Osteocyte (in vitro differentiated cells): ENCODE measurements around the gene RPS21. TPM values are rescaled to one million over a fixed set of nuclear protein-coding genes. Genes with fewer than 3 reads are reported as not detected.

ENCODE experiments used
- DNase-seq: peaks from one replicate; pipeline ENCODE4 v3.0.0; 2021; ENCODE audit warnings: mixed read lengths; ENCODE audit not compliant: unreplicated experiment; ENCODE audit errors: extremely low spot score
- H3K27ac Mint-ChIP-seq: one replicate; pipeline ENCODE4 v1.8.0; 2021; ENCODE audit warnings: mild to moderate bottlenecking, mixed read lengths; ENCODE audit not compliant: unreplicated experiment
- H3K27me3 Mint-ChIP-seq: one replicate; pipeline ENCODE4 v1.8.0; 2021; ENCODE audit warnings: mixed read lengths; ENCODE audit not compliant: unreplicated experiment
- H3K36me3 Mint-ChIP-seq: one replicate; pipeline ENCODE4 v1.8.0; 2021; ENCODE audit warnings: mixed read lengths; ENCODE audit not compliant: unreplicated experiment
- H3K4me1 Mint-ChIP-seq: one replicate; pipeline ENCODE4 v1.8.0; 2021; ENCODE audit warnings: mixed read lengths; ENCODE audit not compliant: unreplicated experiment
- H3K4me3 Mint-ChIP-seq: one replicate; pipeline ENCODE4 v1.8.0; 2021; ENCODE audit warnings: mild to moderate bottlenecking, moderate library complexity, mixed read lengths; ENCODE audit not compliant: unreplicated experiment
- H3K9me3 Mint-ChIP-seq: one replicate; pipeline ENCODE4 v1.8.0; 2021; ENCODE audit warnings: mixed read lengths; ENCODE audit not compliant: unreplicated experiment
- total RNA-seq: library from RNA; stranded (reverse); gene quantifications from 2 replicates; pipeline ENCODE4 v1.2.1, GENCODE V29; 2021
- TF ChIP-seq, protein P1 (sequence below): fragments of 200-600 bp; sonication (generic); IDR thresholded peaks from 2 replicates; pipeline ENCODE4 v1.5.0; 2021; ENCODE audit warnings: antibody characterized with exemption, mild to moderate bottlenecking, moderate library complexity

RPS21 gene
- total RNA-seq, 1 donor from 2014 or later: 1,013 TPM

DNA sequence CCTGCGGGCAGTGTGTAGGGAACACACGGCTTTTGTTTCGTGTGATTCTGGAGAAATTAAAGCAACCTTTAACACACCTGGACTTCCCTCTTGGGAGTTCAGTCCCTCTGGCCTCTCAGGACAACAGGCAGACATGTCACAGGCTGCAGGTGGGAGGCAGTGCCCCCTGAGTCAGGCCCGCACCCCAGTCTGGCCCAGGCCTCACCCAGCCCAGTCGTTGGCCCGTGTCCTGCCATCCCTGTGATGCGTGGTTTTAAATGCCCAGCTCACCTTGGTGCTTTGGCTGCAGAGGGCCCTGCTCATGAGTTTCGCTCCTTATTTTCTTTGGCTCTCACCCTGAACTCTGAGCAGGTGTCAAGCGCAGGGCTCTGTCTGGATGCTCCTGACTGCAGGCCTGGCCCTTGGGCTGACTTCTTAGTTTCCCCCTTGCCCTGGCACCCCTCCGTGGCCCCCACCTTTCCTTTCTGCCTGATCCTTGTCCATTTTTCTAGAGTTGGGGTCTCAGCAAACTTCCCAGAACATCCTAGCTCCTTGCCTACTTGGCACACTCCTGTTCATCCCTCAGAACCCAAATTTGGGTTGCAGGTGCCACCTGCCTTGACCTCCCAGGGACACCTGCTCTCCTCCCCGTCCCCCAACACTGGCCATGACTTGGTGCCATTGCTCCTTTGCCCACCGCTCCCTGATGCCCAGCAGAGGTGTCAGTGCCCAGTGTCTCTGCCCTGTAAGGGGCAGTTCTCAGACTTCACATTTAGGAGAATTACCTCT lies 22.4 kb downstream of the RPS21 start:
- H3K4me3 Mint-ChIP-seq: no peak overlapping the region
- H3K9me3 Mint-ChIP-seq: no peaks in the 10 kb centered on the region
- DNase-seq: no peak
- TF ChIP-seq, protein P1, sequence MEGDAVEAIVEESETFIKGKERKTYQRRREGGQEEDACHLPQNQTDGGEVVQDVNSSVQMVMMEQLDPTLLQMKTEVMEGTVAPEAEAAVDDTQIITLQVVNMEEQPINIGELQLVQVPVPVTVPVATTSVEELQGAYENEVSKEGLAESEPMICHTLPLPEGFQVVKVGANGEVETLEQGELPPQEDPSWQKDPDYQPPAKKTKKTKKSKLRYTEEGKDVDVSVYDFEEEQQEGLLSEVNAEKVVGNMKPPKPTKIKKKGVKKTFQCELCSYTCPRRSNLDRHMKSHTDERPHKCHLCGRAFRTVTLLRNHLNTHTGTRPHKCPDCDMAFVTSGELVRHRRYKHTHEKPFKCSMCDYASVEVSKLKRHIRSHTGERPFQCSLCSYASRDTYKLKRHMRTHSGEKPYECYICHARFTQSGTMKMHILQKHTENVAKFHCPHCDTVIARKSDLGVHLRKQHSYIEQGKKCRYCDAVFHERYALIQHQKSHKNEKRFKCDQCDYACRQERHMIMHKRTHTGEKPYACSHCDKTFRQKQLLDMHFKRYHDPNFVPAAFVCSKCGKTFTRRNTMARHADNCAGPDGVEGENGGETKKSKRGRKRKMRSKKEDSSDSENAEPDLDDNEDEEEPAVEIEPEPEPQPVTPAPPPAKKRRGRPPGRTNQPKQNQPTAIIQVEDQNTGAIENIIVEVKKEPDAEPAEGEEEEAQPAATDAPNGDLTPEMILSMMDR: no peak
- H3K27me3 Mint-ChIP-seq: no peaks in the 10 kb centered on the region
- H3K4me1 Mint-ChIP-seq: peaks cover 19% of the 10 kb centered on the region
- no peak overlapping the region for H3K27ac Mint-ChIP-seq
- H3K36me3 Mint-ChIP-seq: no peaks in the 10 kb centered on the region

DNA sequence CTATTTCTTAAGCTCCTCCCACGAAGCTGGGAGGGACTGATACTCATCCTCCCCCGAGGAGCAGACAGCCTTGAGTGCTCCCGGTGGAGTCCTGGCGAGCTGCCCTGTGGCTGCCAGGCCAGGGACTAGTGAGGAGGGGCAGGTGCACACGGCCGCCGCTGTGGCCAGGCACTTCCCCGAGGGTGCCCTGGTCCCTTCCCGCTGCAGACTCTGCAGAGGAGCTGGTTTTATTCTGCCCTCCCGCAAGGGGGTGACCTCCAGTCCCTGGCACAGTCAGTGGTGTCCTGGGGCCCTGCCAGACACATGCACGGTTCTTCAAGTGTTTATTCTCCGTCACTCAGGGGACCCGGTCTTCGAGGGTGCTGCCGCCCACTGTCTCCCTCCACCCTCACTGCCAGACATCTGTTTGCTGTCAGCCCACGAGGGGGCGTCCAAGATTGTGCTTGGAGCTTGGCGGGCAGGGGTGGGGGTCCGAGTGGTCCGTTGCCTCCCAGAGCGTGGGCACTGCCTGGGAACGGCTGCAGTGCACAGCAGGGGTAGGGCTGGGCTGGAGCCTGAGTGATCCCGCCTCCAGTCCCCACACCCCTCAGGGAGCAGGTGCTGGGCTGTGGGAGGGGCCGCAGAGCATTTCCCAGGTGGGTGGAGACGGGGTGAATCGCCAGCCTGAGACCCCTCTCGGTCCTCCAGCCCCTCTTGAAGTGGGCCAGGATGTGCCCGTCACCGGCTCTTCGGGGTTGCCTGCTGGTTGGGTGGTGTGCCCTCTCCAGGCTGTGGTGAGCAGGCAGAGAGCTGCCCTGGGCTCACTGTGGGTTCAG lies 23.2 kb downstream of the RPS21 start:
- Mint-ChIP-seq H3K27ac (no peak overlapping the region), H3K4me3 (no peak overlapping the region), H3K4me1 (peaks cover 19% of the 10 kb centered on the region), H3K36me3 (no peaks in the 10 kb centered on the region), H3K27me3 (no peaks in the 10 kb centered on the region), H3K9me3 (no peaks in the 10 kb centered on the region)
- TF ChIP-seq, protein P1: peak; percentile 61
- no peak for DNase-seq

DNA sequence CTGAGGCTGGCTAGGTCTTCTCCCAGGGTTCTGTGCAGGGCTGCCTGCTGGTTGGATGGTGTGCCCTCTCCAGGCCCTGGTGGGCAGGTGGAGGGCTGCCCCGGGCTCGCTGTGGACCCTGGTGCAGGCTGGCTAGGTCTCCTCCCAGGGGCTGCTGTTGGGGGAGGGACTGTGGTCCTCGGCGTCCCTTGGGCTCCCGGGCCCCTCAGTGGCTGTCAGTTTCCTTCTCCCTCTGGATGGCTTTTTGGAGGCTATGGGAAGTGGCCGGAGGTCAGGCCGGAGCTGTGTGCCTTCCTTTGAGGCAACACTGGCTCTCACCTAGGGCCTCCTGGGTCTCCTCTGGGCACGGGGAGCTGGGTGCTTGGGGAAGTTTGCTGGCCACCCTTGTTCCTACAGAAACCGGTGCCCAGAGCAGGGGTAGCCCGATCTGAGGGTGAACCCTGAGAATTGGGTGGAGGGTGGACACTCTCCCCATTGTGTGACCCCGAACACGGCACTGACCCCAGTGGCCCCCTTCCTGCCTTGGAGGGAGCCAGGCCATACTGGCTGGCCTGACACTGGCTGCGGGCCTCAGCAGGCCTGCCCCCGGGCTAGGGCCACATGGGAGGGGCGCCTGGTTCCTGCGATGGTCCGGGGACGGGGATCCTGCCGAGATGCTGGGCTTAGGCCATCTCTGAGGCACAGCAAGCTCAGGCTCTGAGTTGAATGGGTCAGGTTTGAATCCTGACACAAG lies 24.0 kb downstream of the RPS21 start:
- H3K36me3 Mint-ChIP-seq: no peaks in the 10 kb centered on the region
- DNase-seq: no peak
- H3K4me1 Mint-ChIP-seq: peaks cover 13% of the 10 kb centered on the region
- no peak overlapping the region for H3K4me3 Mint-ChIP-seq
- TF ChIP-seq, protein P1: no peak
- no peak overlapping the region for H3K27ac Mint-ChIP-seq
- no peaks in the 10 kb centered on the region for H3K9me3 Mint-ChIP-seq
- no peaks in the 10 kb centered on the region for H3K27me3 Mint-ChIP-seq

DNA sequence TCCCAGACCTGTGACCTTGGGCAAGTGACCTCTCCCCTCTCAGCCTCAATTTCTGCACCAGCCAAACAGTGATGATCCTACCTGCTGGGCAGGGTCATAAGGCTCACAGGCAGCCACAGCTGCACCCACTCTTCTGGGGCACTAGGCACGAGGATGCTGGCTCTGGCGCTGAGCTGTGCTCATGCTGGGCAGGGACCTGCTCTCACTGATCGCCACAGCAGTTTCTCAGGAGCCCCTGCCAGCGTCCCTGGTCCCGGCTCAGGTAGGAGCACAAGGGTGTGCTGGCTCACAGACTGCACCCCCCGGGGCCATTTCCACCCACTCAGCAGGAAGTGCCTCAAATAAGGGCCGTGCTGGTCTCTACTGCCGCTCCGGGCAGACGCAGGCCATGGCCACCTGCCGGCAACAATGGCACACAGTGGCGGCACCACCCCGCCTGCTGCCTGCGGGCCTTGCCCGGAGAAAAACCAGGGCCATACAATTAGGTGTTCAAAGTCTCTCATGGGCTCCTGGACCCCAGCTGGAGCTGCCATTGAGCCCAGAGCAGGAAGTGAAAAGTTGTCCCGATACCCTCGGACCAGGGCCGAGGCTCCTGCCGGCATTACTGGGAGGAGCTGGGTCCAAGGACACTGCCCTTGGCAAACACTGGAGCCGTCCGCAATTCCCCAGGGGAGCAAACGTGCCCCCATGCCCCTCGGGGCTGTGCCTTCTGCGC lies 24.7 kb downstream of the RPS21 start:
- H3K4me1 Mint-ChIP-seq: peaks cover 9% of the 10 kb centered on the region
- TF ChIP-seq, protein P1: no peak
- H3K27me3 Mint-ChIP-seq: no peaks in the 10 kb centered on the region
- H3K4me3 Mint-ChIP-seq: no peak overlapping the region
- DNase-seq: no peak
- no peaks in the 10 kb centered on the region for H3K9me3 Mint-ChIP-seq
- no peak overlapping the region for H3K27ac Mint-ChIP-seq
- no peaks in the 10 kb centered on the region for H3K36me3 Mint-ChIP-seq
